ENCODE data around the gene UGDH.
"Not testable (repeated sequence)": the region's sequence is repeated elsewhere in the genome, so short reads cannot be mapped to it uniquely, and the experiment has no call there.

Gene UGDH

DNA sequence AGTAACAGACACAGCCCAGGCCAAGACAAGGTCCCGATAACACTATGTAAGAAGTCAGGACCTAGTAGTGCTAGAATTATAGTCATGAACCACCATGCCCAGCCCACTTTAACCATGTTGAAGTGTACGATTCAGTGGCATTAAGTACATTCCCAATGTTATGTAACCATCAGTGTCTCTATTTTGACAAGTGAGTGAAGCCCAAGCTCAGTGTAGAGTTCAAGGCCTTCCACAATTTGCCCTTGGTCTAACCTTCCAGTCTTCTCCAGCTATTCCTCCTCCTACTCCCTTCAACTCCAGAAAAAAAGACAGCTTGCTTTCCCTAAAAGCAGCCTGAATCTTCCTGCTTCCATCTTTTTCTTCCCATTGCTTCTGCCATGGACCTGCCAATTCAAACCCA lies 36.9 kb downstream of the UGDH start:
- DNase-seq, result no peak

GRCh38 chr4:39486221-39486804 lies 40.9 kb downstream of the UGDH start:
- no peak for DNase-seq

GRCh38 chr4:39484582-39485272 lies 42.5 kb downstream of the UGDH start:
- DNase-seq, result no peak

GRCh38 chr4:39480902-39481695 lies 46.1 kb downstream of the UGDH start:
- no peak for DNase-seq

DNA sequence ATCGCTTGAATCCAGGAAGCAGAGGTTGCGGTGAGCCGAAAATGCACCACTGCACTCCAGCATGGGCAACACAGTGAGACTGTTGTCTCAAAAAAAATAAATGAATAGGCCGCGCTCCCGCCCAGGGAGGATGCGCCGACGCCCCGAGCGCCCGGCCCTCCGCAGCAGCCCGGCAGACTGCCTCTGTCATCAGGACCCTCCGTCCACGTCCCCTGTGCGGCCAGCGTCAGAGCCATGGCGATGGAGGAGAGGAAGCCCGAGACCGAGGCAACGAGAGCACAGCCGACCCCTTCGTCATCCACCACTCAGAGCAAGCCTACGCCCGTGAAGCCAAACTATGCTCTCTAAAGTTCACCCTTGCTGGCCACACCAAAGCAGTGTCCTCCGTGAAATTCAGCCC lies 47.0 kb downstream of the UGDH start:
- DNase-seq, result no peak

- DNase-seq, result no peak
These were observed 50.9 kb downstream of the UGDH start for GRCh38 chr4:39476187-39476895.

DNA sequence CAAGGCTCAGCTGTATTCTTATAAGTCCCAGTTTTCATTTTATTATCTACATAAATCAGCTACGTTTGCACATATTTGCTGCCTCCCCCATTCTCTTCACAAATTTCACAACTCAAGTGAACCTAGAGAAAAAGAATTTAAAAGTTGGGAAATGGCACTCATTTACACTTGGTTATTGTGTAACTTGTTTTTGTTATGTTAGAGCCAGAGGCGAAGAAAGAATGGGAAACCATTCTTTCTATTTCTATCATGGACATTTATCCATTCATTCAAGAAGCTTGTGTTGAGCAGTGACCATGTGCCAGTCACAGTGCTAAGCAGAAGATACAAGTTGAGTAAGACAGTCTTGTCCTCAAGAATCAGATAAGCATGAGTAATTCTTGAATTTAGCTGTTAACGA lies 54.8 kb downstream of the UGDH start:
- no peak for DNase-seq

GRCh38 chr4:39470402-39470801 lies 56.8 kb downstream of the UGDH start:
- no peak for DNase-seq

GRCh38 chr4:39469429-39470077 lies 57.7 kb downstream of the UGDH start:
- peak; percentile 1 for DNase-seq

- no peak for DNase-seq
These were observed 59.8 kb downstream of the UGDH start for GRCh38 chr4:39467464-39467863.

- DNase-seq, result no peak
These were observed 60.5 kb downstream of the UGDH start for GRCh38 chr4:39466747-39467146.

DNA sequence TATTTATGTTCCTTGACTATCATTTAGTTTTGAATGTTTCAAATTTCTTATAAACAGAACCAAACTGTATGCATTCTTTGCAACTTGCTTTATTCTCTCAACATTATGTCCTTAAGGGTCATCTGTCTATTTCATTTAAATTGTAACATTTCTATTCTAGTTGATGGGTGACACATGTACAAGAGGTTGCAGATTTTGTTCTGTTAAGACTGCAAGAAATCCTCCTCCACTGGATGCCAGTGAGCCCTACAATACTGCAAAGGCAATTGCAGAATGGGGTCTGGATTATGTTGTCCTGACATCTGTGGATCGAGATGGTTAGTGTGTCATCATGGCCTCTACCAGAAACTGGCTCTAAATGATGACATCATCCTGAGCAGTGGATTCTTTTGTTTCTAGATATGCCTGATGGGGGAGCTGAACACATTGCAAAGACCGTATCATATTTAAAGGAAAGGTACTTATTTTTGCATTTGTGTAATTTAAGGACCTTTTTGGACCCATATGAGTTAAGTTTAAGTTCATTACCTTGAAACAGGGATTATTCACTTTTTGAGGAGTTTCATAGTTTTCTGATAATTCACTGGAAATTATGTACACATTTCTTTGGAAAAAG lies 62.2 kb downstream of the UGDH start:
- DNase-seq, result no peak

DNA sequence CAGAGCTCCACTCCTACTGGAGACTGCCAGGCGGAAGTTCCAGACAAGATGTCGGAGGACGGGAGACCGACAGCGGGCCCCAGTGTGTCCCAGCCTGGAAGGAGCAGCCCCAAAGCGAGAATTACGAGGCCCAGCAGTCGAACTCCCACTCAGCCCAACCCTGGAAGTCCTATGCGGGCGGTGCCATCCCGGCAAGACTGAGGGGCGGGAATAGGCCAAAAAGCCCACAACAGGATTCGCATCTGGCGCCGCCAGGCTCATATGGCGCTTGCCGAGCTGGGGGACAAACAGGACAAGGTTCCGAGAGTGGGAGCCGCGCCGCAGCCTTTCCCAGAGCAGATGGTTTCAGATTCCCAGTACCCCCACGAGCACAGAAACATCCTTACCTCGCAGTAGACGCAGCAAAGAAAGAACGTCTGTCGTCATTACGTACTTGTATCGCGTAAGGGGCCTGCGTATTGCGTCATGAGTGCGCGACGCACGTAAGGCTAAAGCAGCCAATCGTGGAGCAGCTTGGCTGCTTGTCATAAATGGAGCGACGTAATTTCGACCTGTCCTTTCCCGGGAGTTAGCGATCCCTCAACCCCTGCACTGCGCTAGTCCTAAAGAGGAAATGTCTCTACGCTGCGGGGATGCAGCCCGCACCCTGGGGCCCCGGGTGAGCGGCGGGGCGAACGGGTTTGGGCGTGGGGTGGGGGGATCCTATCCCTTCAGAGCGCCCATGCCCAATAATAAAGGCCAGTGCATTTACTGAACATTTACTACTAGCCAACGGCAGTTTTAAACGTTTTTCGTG lies 68.5 kb downstream of the UGDH start, which contains the start of the genes LIAS and RPL9:
Gene LIAS, plus strand, starts transcription at position 552 of the 796 bp plus-strand sequence. Its CDS starts 62 bp downstream, at position 614.
Gene RPL9, minus strand, starts transcription at position 418 of the 796 bp plus-strand sequence. CDS start 483 bp downstream, outside the sequence.
- DNase-seq, result peak; percentile 90

DNA sequence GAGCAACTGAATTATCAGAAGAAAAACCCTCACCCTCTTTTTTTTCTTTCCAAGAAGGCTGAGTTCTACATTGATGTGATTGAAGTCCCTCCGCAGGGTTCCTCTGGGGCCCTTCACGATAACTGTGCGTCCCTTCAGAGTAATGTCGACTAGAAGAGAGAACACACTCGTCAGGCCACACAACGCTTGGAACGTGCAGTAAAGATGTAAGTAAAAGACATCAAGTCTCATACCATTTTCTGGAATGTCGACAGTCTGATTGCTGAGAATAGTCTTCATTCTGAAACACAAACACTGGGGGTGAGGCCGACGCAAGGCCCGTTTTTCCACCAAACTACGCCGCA lies 69.1 kb downstream of the UGDH start:
- not testable (repeated sequence) for DNase-seq

DNA sequence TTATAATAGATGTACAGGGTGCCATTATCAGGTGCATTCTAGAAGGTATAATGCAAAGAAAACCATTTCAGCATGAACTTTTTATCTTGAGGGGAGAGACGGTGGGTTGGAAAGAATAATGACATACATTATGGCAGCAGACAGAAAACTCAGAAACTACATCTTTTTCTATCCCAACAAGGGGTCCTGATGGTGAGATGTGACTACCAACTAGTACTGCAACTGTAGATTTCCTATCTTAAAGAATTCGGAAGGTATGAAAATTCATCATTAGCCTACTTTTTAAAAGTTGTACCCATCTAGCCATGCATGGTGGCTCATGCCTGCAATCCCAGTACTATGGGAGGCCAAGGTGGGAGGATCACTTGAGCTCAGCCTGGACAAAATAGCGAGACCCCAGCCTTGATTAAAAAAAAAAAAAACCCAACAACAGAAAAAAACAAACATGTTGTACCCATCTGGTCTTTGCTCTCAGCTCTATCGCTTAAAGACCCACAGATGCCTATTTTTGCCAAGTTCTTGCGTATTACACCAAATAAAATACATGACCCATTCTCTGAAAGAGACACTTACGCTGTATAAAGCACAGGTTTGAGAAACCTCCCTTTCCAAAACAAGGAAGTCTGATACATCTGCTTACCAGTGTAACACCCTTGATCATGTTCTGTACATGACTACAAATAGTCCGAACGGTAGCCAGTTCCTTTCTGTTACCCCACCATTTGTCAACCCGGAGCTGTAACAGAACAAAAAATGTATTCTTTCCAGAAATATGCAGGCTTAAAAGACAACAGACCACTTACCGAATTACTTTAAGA lies 70.1 kb downstream of the UGDH start:
- no peak for DNase-seq

DNA sequence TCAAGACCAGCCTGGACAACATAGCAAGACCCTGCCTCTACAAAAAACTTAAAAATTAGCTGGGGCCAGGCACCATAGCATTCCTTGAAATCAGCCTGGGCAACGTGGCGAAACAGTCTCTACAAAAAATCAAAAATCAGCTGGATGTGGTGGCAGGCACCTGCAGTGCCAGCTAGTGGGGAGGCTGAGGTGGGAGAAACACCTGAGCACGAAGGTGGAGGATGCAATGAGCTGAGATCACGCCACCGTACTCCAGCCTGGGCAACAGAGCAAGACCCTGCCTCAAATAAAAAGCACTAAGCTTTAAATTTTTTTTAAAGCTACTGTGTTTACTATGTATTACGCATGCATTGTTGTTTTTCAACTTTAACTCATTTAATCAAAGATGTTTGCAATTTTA lies 71.8 kb downstream of the UGDH start:
- no peak for DNase-seq

- no peak for DNase-seq
These were observed 73.5 kb downstream of the UGDH start for GRCh38 chr4:39453738-39454137.

GRCh38 chr4:39452860-39453587 lies 74.2 kb downstream of the UGDH start:
- DNase-seq, result no peak

DNA sequence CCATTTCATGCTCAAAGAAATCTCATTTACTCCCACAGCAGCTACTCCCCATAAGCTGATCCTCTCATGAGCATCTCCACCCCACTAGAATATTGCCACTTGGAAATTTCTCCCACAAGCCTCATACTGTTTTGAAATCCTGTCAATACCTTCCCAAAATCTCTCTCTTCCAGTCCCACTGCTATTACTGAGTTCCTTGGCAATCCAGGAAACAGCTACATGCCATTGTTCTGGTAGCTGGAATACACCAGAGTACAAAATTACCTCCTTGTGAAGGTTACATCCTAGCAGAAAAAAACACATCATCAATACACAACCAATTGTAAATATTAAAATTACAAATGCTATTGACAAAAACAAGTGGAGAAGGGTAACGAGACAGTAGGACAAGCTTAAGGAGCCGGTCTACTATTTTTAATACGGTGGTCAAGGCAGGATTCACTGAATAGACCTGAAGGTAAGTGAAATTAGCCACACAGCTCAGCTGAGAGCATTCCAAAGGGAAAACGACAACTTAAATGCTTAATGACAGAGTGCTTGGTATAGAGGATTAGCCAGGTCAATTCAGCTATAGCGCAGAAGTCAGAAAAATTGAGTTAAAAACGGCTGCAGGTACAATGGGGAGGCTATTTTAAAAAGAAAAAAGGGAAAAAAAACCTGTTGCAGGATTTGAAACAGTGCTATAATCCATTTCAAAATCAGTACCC lies 74.9 kb downstream of the UGDH start:
- DNase-seq, result no peak
